SK-N-SH (cell line): ENCODE data around the gene MYO1H. TPM values are rescaled to one million over a fixed set of nuclear protein-coding genes. Genes with fewer than 3 reads are reported as not detected.

Source experiments
- CTCF ChIA-PET: fragments of 300-600, 350-600 bp; formaldehyde crosslinking; extraction: SDS; loops from one replicate; lab custom pipeline; 2021; lab: Yijun Ruan, JAX
- POLR2A ChIA-PET: fragments of 350-600 bp; sonication (Branson Sonifier 250); formaldehyde crosslinking; extraction: SDS; loops from one replicate; lab custom pipeline; 2020; ENCODE audit warnings: antibody characterized with exemption, inconsistent platforms; lab: Yijun Ruan, JAX
- DNase-seq: peaks from one replicate; pipeline ENCODE4 v3.0.0; 2012
- H2AFZ ChIP-seq: fragments of 200-600 bp; sonication (generic); 2 replicates; pipeline ENCODE4 v1.8.1; 2016; ENCODE audit warnings: antibody characterized with exemption, mild to moderate bottlenecking, low read depth
- H3F3A ChIP-seq: fragments of 200-600 bp; sonication (generic); replicated peaks from 2 replicates; pipeline ENCODE3; 2016; ENCODE audit warnings: antibody characterized with exemption, mild to moderate bottlenecking; ENCODE audit not compliant: insufficient read depth
- H3K27ac ChIP-seq, 2 experiments: fragments of 200-500 bp in 1 of 2; fragments of 200-600 bp in 1 of 2; sonication (Bioruptor generic) in 1 of 2; sonication (generic), shearing (Covaris generic) in 1 of 2; 2 replicates each; pipeline versions ENCODE4 v1.5.1 to v1.6.1; 2014 to 2016; ENCODE audit warnings: low read depth in 2 of 2, inconsistent platforms in 1 of 2, low read length in 1 of 2, mild to moderate bottlenecking in 1 of 2, mixed read lengths in 1 of 2
- H3K27me3 ChIP-seq: fragments of 200-600 bp; sonication (generic), shearing (Covaris generic); 2 replicates; pipeline ENCODE4 v1.6.1; 2016; ENCODE audit warnings: mixed run types; ENCODE audit not compliant: insufficient read depth
- H3K36me3 ChIP-seq, 2 experiments: fragments of 200-500 bp in 1 of 2; fragments of 200-600 bp in 1 of 2; sonication (Bioruptor generic) in 1 of 2; sonication (generic) in 1 of 2; replicated peaks in 1 of 2; 2 replicates each; pipeline versions ENCODE3 to v1.5.1; 2014 to 2016; ENCODE audit warnings: low read length in 1 of 2, mild to moderate bottlenecking in 1 of 2; ENCODE audit not compliant: insufficient read depth in 2 of 2, control insufficient read depth in 1 of 2
- H3K4me1 ChIP-seq, 2 experiments: fragments of 200-500 bp in 1 of 2; fragments of 200-600 bp in 1 of 2; sonication (Bioruptor generic) in 1 of 2; sonication (generic), shearing (Covaris generic) in 1 of 2; 2 replicates each; pipeline versions ENCODE4 v1.5.1 to v1.6.1; 2014 to 2016; ENCODE audit warnings: low read depth in 1 of 2, low read length in 1 of 2, mixed run types in 1 of 2; ENCODE audit not compliant: insufficient read depth in 2 of 2, control insufficient read depth in 1 of 2
- H3K4me2 ChIP-seq: fragments of 200-600 bp; sonication (generic), shearing (Covaris generic); 2 replicates; pipeline ENCODE4 v1.6.1; 2017; ENCODE audit warnings: mixed run types
- H3K4me3 ChIP-seq, 2 experiments: fragments of 200-500 bp in 1 of 2; fragments of 200-600 bp in 1 of 2; sonication (Bioruptor generic) in 1 of 2; sonication (generic), shearing (Covaris generic) in 1 of 2; 2 replicates each; pipeline versions ENCODE4 v1.5.1 to v1.8.1; 2014 to 2016; ENCODE audit warnings: low read depth in 2 of 2, inconsistent platforms in 1 of 2, low read length in 1 of 2, mild to moderate bottlenecking in 1 of 2, mixed read lengths in 1 of 2, moderate library complexity in 1 of 2
- H3K79me2 ChIP-seq: fragments of 200-600 bp; sonication (generic); 2 replicates; pipeline ENCODE4 v1.8.1; 2017; ENCODE audit warnings: mild to moderate bottlenecking; ENCODE audit not compliant: insufficient read depth
- H3K9ac ChIP-seq: fragments of 200-600 bp; sonication (generic); 2 replicates; pipeline ENCODE4 v1.6.1; 2017; ENCODE audit warnings: mixed run types
- H3K9me2 ChIP-seq: fragments of 200-600 bp; sonication (generic); 2 replicates; pipeline ENCODE4 v1.6.1; 2017; ENCODE audit warnings: mixed run types
- H3K9me3 ChIP-seq: fragments of 200-600 bp; sonication (generic); 2 replicates; pipeline ENCODE4 v1.6.1; 2017; ENCODE audit warnings: mixed run types, mild to moderate bottlenecking, moderate library complexity
- H4K20me1 ChIP-seq: fragments of 200-600 bp; sonication (generic); 2 replicates; pipeline ENCODE4 v1.6.1; 2017; ENCODE audit warnings: mild to moderate bottlenecking, mixed run types; ENCODE audit not compliant: insufficient read depth
- CHD2 ChIP-seq: fragments of 150-350 bp; IDR thresholded peaks from 2 replicates; pipeline ENCODE4 v1.6.1; 2018; ENCODE audit warnings: low read length; ENCODE audit not compliant: partially characterized antibody
- EP300 ChIP-seq, 2 experiments: IDR thresholded peaks; 2 replicates each; pipeline versions ENCODE4 v1.4.0 to v1.6.1; 2012; ENCODE audit warnings: borderline replicate concordance in 1 of 2, low read depth in 1 of 2, low read length in 1 of 2
- FOSL2 ChIP-seq: IDR thresholded peaks from 2 replicates; pipeline ENCODE4 v1.4.0; 2012; ENCODE audit warnings: low read depth, mild to moderate bottlenecking, moderate library complexity, borderline replicate concordance
- JUND ChIP-seq: IDR thresholded peaks from 2 replicates; pipeline ENCODE4 v1.4.0; 2012
- RCOR1 ChIP-seq: fragments of 150-350 bp; IDR thresholded peaks from 2 replicates; pipeline ENCODE4 v1.6.1; 2017; ENCODE audit warnings: antibody characterized with exemption, low read length
- WGBS: methylation state at CpG from one replicate; pipeline ENCODE4 v1.1.6; 2017; ENCODE audit warnings: low lambda C conversion rate; 5-methylcytosine and 5-hydroxymethylcytosine counted together
- polyA plus RNA-seq, 3 experiments: library from polyadenylated mRNA; depleted of rRNA; stranded (reverse); fragments of >200 nt; gene quantifications; 2 replicates each; pipeline ENCODE4 v1.2.3, GENCODE V29; 2012
- TF ChIP-seq, protein P1 (sequence below): IDR thresholded peaks from 2 replicates; pipeline ENCODE4 v1.4.0; 2012; ENCODE audit warnings: low read depth, borderline replicate concordance
- TF ChIP-seq, protein P2 (sequence below): IDR thresholded peaks from 2 replicates; pipeline ENCODE4 v1.4.0; 2012; ENCODE audit warnings: low read depth, borderline replicate concordance

MYO1H gene
- polyA plus RNA-seq, 1 of the 3 experiments (the other 2 are of a cell fraction), result not detected

DNA sequence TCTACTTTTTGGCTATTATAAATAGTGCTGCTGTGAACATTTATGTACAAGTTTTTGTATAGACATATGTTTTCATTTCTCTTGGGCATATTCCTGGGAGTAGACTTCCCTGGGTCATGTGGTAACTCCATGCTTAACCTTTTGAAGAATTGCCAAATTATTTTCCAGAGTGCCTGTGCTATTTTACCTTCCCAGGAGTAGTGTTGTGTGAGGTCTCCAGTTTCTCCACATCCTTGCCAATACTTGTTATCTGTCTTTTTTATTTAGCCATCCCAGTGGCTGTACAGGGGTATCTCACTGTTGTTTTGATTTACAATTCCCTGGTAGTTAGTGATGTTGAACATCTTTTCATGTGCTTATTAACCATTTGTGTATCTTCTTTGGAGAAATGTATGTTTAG is 148.6 kb downstream of the MYO1H start (continued):
- TF ChIP-seq, protein P1, sequence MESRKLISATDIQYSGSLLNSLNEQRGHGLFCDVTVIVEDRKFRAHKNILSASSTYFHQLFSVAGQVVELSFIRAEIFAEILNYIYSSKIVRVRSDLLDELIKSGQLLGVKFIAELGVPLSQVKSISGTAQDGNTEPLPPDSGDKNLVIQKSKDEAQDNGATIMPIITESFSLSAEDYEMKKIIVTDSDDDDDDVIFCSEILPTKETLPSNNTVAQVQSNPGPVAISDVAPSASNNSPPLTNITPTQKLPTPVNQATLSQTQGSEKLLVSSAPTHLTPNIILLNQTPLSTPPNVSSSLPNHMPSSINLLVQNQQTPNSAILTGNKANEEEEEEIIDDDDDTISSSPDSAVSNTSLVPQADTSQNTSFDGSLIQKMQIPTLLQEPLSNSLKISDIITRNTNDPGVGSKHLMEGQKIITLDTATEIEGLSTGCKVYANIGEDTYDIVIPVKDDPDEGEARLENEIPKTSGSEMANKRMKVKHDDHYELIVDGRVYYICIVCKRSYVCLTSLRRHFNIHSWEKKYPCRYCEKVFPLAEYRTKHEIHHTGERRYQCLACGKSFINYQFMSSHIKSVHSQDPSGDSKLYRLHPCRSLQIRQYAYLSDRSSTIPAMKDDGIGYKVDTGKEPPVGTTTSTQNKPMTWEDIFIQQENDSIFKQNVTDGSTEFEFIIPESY, result no peak
- TF ChIP-seq, protein P2, sequence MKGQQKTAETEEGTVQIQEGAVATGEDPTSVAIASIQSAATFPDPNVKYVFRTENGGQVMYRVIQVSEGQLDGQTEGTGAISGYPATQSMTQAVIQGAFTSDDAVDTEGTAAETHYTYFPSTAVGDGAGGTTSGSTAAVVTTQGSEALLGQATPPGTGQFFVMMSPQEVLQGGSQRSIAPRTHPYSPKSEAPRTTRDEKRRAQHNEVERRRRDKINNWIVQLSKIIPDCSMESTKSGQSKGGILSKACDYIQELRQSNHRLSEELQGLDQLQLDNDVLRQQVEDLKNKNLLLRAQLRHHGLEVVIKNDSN, result no peak
- TF ChIP-seq CHD2, result no peak
- TF ChIP-seq RCOR1, result no peak
- no peak for TF ChIP-seq JUND

DNA sequence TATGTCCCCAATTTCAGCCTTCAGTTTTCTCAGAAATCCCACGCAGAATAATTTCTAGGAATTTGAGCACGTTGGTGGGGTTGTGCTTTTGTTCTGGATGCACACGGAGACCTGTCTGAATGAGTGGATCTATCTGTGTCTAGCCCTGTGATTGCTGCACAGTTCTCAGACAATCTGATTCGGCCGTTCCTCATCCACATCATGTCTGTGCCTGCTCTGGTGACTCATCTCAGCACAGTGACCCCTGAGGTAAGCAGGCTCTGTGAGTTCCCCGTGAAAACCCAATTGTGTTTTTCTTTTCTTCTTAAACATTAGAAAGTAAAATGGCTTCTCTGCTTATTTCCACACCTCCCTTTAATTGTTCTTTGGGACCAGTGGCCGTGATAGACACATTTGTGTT is 150.0 kb downstream of the MYO1H start:
- Histone ChIP-seq H3K9me2 (no peaks in the 10 kb centered on the region), H3K4me3 (no peak overlapping the region), H3K36me3 (peaks cover 34 to 79% of the 10 kb centered on the region in 2 experiments), H3K79me2 (no peaks in the 10 kb centered on the region), H4K20me1 (no peaks in the 10 kb centered on the region), H3K4me1 (no peaks in the 10 kb centered on the region), H3F3A (no peaks in the 10 kb centered on the region), H2AFZ (peak overlapping the region; percentile 7; the same call in 1 of the 2 replicates), H3K9me3 (no peaks in the 10 kb centered on the region), H3K9ac (no peak overlapping the region), H3K27me3 (no peaks in the 10 kb centered on the region), H3K27ac (no peak overlapping the region; a peak in 2 of 4 replicates), H3K4me2 (no peak overlapping the region)
- ChIA-PET CTCF (interaction anchor here (0.7 kb wide), 1 partner anchor 323 kb away, joined by 3 read pairs; no protein-coding TSS in a partner anchor), POLR2A (no interaction called here)
- WGBS, result 90% methylated on average over 7 of the region's 7 CpGs
- TF ChIP-seq EP300 (IDR thresholded peaks at IDR 0.05; ENCODE audit: borderline replicate concordance in 1 of 2, low read depth in 1 of 2, low read length in 1 of 2), result no peak
- peak; percentile 37; the same call in 1 of the 2 replicates for TF ChIP-seq FOSL2
- no peak for DNase-seq

Other genes with a start within 250 kb of the MYO1H start
- gene ACACB, start 231.3 kb upstream of the MYO1H start, polyA plus RNA-seq (2012; rRNA removed), result 4.5 and 6.1 TPM in 2 replicates
- 0.03 and 0.10 TPM in 2 replicates for gene FOXN4, start 38.6 kb upstream of the MYO1H start, polyA plus RNA-seq (2012; rRNA removed)
- 66.9 and 92.9 TPM in 2 replicates for gene KCTD10, start 129.4 kb downstream of the MYO1H start, polyA plus RNA-seq (2012; rRNA removed)
- gene UBE3B, start 129.7 kb downstream of the MYO1H start, polyA plus RNA-seq (2012; rRNA removed), result 28.6 and 31.9 TPM in 2 replicates
- gene MMAB, start 225.6 kb downstream of the MYO1H start, polyA plus RNA-seq (2012; rRNA removed), result 14.8 and 15.9 TPM in 2 replicates
- gene MVK, start 225.9 kb downstream of the MYO1H start, polyA plus RNA-seq (2012; rRNA removed), result 6.3 and 7.0 TPM in 2 replicates